ENCODE measurements around the gene RNF217. TPM values are rescaled to one million over a fixed set of nuclear protein-coding genes. Genes with fewer than 3 reads are reported as not detected.
A peak's percentile ranks its signal among the peaks of the same experiment; 100 is the strongest.

Gene RNF217
- total and polyA plus RNA-seq, 8 donors: 3.4 to 14.3 (median 8.0) TPM

DNA sequence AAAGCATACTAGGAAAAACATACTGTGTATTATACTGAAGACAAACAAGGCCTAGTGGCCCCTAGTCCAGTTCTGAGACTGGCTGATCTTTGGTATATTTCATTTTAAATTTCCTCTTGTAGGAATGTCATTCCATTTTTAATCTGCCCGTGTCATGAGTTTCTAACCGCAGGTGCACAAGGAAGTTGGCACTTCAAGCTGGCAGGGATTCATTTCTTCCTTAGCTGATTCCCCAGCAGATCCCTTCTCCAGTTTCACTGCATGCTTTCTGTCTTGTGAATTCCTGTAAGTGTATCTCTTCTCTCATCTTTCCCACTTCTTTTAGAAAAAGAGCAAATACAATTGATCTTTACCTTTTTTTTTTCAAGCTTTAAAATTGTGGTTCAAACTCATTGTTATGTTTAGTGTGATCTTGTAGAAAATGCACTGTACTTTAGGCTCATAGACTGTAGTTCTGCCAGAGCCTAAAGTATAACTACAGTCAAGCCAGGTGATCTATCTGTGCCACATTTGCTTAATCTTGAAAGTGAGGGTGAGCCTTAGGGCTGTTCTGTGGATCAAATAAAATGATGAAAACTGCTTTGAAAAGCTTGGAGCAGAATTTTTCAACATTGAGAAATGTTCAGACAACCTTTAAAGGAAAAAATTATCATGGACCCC lies 37.0 kb downstream of the RNF217 start:
- peak; percentile 70 to 85 (median 84) for ATAC-seq
- H3K27ac ChIP-seq: peak overlapping the region in 3 of 4 donors; percentile 11 to 53 (median 48)

GRCh38 chr6:125001684-125002405 lies 39.6 kb downstream of the RNF217 start:
- peak; percentile 43 to 55 (median 50) for ATAC-seq
- H3K27ac ChIP-seq: peak overlapping the region in 1 of 4 donors; percentile 6

More for the DNA sequence above, 37.0 kb downstream of the RNF217 start:
- TF ChIP-seq, protein P1, sequence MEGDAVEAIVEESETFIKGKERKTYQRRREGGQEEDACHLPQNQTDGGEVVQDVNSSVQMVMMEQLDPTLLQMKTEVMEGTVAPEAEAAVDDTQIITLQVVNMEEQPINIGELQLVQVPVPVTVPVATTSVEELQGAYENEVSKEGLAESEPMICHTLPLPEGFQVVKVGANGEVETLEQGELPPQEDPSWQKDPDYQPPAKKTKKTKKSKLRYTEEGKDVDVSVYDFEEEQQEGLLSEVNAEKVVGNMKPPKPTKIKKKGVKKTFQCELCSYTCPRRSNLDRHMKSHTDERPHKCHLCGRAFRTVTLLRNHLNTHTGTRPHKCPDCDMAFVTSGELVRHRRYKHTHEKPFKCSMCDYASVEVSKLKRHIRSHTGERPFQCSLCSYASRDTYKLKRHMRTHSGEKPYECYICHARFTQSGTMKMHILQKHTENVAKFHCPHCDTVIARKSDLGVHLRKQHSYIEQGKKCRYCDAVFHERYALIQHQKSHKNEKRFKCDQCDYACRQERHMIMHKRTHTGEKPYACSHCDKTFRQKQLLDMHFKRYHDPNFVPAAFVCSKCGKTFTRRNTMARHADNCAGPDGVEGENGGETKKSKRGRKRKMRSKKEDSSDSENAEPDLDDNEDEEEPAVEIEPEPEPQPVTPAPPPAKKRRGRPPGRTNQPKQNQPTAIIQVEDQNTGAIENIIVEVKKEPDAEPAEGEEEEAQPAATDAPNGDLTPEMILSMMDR (IDR thresholded peaks at IDR 0.05): no peak
- intact Hi-C loops (cut with DNase I): no loop called here
- WGBS, 2 donors: 6 to 12% methylated on average over 2 of the region's 2 CpGs
- FAIRE-seq: no peak
- Histone ChIP-seq H3K9me3 (no peaks in the 10 kb centered on the region), H3K36me3 (no peaks in the 10 kb centered on the region), H3K4me3 (no peak overlapping the region), H3K4me1 (peaks cover 5 to 35% (median 34%) of the 10 kb centered on the region in 3 donors), H3K27me3 (no peaks in the 10 kb centered on the region)
- DNase-seq: peak in 3 of 6 donors; percentile 19 to 55 (median 40)

GRCh38 chr6:125002406-125002741 lies 40.1 kb downstream of the RNF217 start:
- intact Hi-C loops (cut with DNase I): no loop called here
- peak overlapping the region in 1 of 4 donors; percentile 6 for H3K27ac ChIP-seq
- ATAC-seq (peak in 3 of 4 donors; percentile 14 to 40 (median 37)), FAIRE-seq (no peak), DNase-seq (no peak)
- WGBS, 2 donors: 15 to 28% methylated on average over 8 of the region's 8 CpGs
- H3K4me1 ChIP-seq: peaks cover 5 to 35% (median 34%) of the 10 kb centered on the region in 3 donors
- TF ChIP-seq, protein P1 (IDR thresholded peaks at IDR 0.05): no peak
- H3K36me3 ChIP-seq: no peaks in the 10 kb centered on the region
- H3K27me3 ChIP-seq: no peaks in the 10 kb centered on the region
- peak overlapping the region in 3 of 4 donors; percentile 8 to 38 (median 28) for H3K4me3 ChIP-seq
- H3K9me3 ChIP-seq: no peaks in the 10 kb centered on the region

More at GRCh38 chr6:125001684-125002405, 39.6 kb downstream of the RNF217 start:
- H3K4me1 ChIP-seq: peaks cover 5 to 35% (median 34%) of the 10 kb centered on the region in 3 donors
- no peaks in the 10 kb centered on the region for H3K36me3 ChIP-seq
- no peaks in the 10 kb centered on the region for H3K27me3 ChIP-seq
- intact Hi-C loops (cut with DNase I): no loop called here
- H3K9me3 ChIP-seq: no peaks in the 10 kb centered on the region
- peak overlapping the region in 3 of 4 donors; percentile 8 to 38 (median 28) for H3K4me3 ChIP-seq
- TF ChIP-seq, protein P1 (IDR thresholded peaks at IDR 0.05): no peak
- WGBS, 2 donors: 13 to 30% methylated on average over 4 of the region's 4 CpGs
- FAIRE-seq (no peak), DNase-seq (no peak)

DNA sequence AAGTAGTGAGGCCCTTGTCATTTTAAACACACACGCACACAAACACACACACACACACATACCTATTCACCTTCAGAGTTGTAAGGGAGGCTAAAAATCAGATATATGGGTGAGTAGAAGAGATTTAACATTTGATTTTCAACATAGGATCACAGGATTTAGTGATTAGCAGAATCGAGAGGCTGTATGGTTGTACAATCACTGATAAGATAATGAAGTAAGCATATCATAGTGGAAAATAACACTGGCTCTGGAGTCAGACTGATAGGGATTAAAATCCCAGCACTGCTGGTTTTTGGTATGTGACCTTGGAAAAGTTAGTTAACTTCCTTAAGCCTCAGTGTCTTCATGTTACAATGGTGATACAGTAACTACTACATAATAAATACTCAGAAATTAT lies 40.8 kb downstream of the RNF217 start:
- H3K36me3 ChIP-seq: no peaks in the 10 kb centered on the region
- no peaks in the 10 kb centered on the region for H3K9me3 ChIP-seq
- ATAC-seq: peak in 2 of 4 donors; percentile 14 to 15
- no peak for DNase-seq
- H3K4me1 ChIP-seq: peaks cover 5 to 35% (median 34%) of the 10 kb centered on the region in 3 donors
- H3K4me3 ChIP-seq: no peak overlapping the region
- TF ChIP-seq, protein P1 (IDR thresholded peaks at IDR 0.05): no peak
- 38 to 51% methylated on average over 2 of the region's 2 CpGs for WGBS, 2 donors
- no peaks in the 10 kb centered on the region for H3K27me3 ChIP-seq
- intact Hi-C loops (cut with DNase I): no loop called here
- no peak for FAIRE-seq
- no peak overlapping the region for H3K27ac ChIP-seq
